Mucosa of descending colon (tissue), 3 donors: Measurements from ENCODE around the gene PRICKLE2. TPM values are rescaled to one million over a fixed set of nuclear protein-coding genes. Genes with fewer than 3 reads are reported as not detected.
A peak's percentile ranks its signal among the peaks of the same experiment; 100 is the strongest.

Source experiments
- ATAC-seq: fragments of 200-7000 bp; cut with Tn5 transposase; one replicate; pipeline ENCODE4 v1.9.1; 2020; ENCODE audit warnings: mild to moderate bottlenecking, moderate library complexity
- DNase-seq, 3 donors: peaks; one replicate each; pipeline ENCODE4 v3.0.0-alpha.2; 2020
- H3K36me3 ChIP-seq: fragments of 200-600 bp; one replicate; pipeline ENCODE4 v1.8.0; 2021; ENCODE audit warnings: low read depth, mild to moderate bottlenecking
- H3K4me1 ChIP-seq: fragments of 200-600 bp; one replicate; pipeline ENCODE4 v1.8.0; 2021; ENCODE audit warnings: low read depth, mild to moderate bottlenecking
- H3K4me3 ChIP-seq: fragments of 200-600 bp; one replicate; pipeline ENCODE4 v1.8.0; 2021; ENCODE audit warnings: mild to moderate bottlenecking
- H3K9me3 ChIP-seq: fragments of 200-600 bp; one replicate; pipeline ENCODE4 v1.8.0; 2021; ENCODE audit warnings: mild to moderate bottlenecking
- CTCF ChIP-seq: fragments of 200-600 bp; IDR thresholded peaks from one replicate; pipeline ENCODE4 v1.8.0; 2022; ENCODE audit warnings: antibody characterized with exemption, mild to moderate bottlenecking
- intact Hi-C, 2 donors: fragments of 100-400 bp; cut with DNase I in 1 of 2; cut with micrococcal nuclease in 1 of 2; formaldehyde crosslinking; loops; one replicate each; pipeline versions ENCODE4 v1.11.0 to v1.11.1; 2022; cut with DNase I, micrococcal nuclease
- total RNA-seq, 3 donors: library from RNA; stranded (reverse); fragmentation: NEBNext Ultra II Directional in 2 of 3; extraction: Animal tissue kit (Norgen Biotek cat#: 25700) in 2 of 3; gene quantifications; one replicate each; pipeline versions ENCODE4 v1.2.1 to v1.2.4, GENCODE V29; 2021 to 2023
- donor health status: DM: no; HTN: no; CAD: no; lungs with moderate emphysema.
- donor health status: DM: no; HTN: no; CAD: no.
- donor health status: DM: no; HTN: yes; CAD: no.

Gene PRICKLE2
- total RNA-seq, 3 donors from 2014 or later = 4.3 to 66.3 (median 7.0) TPM

- H3K9me3 ChIP-seq = no peaks in the 10 kb centered on the region
- H3K4me1 ChIP-seq = peaks cover 8% of the 10 kb centered on the region
- no peaks in the 10 kb centered on the region for H3K36me3 ChIP-seq
- DNase-seq (no peak), ATAC-seq (no peak)
- H3K4me3 ChIP-seq = no peak overlapping the region
- TF ChIP-seq CTCF = no peak
- intact Hi-C loops = no loop called here
Measured at GRCh38 chr3:64107190-64107589, 118.1 kb downstream of the PRICKLE2 start.

- Histone ChIP-seq H3K4me1 (peaks cover 5% of the 10 kb centered on the region), H3K9me3 (no peaks in the 10 kb centered on the region), H3K4me3 (no peak overlapping the region), H3K36me3 (no peaks in the 10 kb centered on the region)
- no peak for TF ChIP-seq CTCF
- DNase-seq (no peak), ATAC-seq (no peak)
- intact Hi-C loops = no loop called here
Measured at GRCh38 chr3:64105816-64106215, 119.5 kb downstream of the PRICKLE2 start.

- ATAC-seq = no peak
- no peaks in the 10 kb centered on the region for H3K36me3 ChIP-seq
- DNase-seq = no peak
- H3K4me1 ChIP-seq = peaks cover 5% of the 10 kb centered on the region
- no peaks in the 10 kb centered on the region for H3K9me3 ChIP-seq
- intact Hi-C loops = no loop called here
- TF ChIP-seq CTCF = no peak
- H3K4me3 ChIP-seq = no peak overlapping the region
Measured at GRCh38 chr3:64104691-64105111, 120.6 kb downstream of the PRICKLE2 start.

- TF ChIP-seq CTCF = no peak
- ATAC-seq (peak; percentile 92), DNase-seq (peak in 1 of 3 donors; percentile 41)
- H3K9me3 ChIP-seq = no peaks in the 10 kb centered on the region
- H3K36me3 ChIP-seq = no peaks in the 10 kb centered on the region
- peaks cover 5% of the 10 kb centered on the region for H3K4me1 ChIP-seq
- no peak overlapping the region for H3K4me3 ChIP-seq
- intact Hi-C loops = no loop called here
Measured at GRCh38 chr3:64104006-64104405, 121.3 kb downstream of the PRICKLE2 start.

- Histone ChIP-seq H3K4me3 (no peak overlapping the region), H3K36me3 (no peaks in the 10 kb centered on the region), H3K4me1 (peaks cover 5% of the 10 kb centered on the region), H3K9me3 (no peaks in the 10 kb centered on the region)
- no peak for ATAC-seq
- TF ChIP-seq CTCF = no peak
- no peak for DNase-seq
- intact Hi-C loops = no loop called here
Measured at GRCh38 chr3:64103131-64103530, 122.1 kb downstream of the PRICKLE2 start.

GRCh38 chr3:64102147-64102546 lies 123.1 kb downstream of the PRICKLE2 start:
- no peak for ATAC-seq
- no peak for DNase-seq

More at GRCh38 chr3:64102147-64102546, 123.1 kb downstream of the PRICKLE2 start:
- no peak for TF ChIP-seq CTCF
- H3K4me1 ChIP-seq = peaks cover 5% of the 10 kb centered on the region
- H3K9me3 ChIP-seq = no peaks in the 10 kb centered on the region
- H3K36me3 ChIP-seq = no peaks in the 10 kb centered on the region
- H3K4me3 ChIP-seq = no peak overlapping the region
- intact Hi-C loops = no loop called here
